NCI-H1930 (cell line): Measurements from ENCODE around the gene LATS1.

Source experiments
- DNase-seq, 2 experiments: peaks; one replicate each; lab custom pipeline; 2025; lab: John Stamatoyannopoulos, UW

The LATS1 gene

DNA sequence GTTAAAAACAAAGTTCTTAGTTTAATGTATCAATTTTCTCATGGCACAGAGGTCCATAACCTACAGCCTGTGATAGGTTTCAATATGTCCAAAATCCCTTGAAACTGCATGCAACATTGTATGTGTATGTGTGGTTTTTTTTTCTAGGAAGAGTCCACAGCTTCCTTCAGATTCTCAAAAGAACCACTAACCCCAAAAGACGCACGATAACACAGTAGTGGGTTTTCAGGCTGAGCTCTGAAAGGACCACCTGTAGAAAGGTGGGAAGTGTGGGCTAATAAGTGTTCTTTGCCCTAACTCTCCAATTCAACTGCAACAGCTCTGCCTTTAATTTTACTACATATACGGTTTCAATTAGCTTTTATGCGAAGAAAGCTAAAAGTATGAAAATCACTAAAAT, 57.9 kb downstream of the LATS1 start:
- no peak for DNase-seq

DNA sequence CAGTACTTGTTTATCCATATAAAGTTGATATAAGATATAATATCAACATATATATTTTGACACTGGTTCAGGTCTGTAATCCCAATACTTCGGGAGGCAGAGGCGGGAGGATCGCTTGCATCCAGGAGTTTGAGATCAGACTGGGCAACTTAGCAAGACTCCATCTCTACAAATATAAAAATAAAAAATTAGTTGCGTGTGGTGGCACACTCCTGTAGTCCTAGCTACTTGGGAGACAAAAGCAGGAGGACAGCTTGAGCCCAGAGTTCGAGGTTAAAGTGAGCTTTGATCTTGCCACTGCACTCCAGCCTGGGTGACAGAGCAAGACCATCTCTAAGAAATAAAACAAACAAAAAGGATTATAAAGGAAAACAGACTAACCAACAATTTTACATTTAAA, 60.5 kb downstream of the LATS1 start:
- no peak for DNase-seq

DNA sequence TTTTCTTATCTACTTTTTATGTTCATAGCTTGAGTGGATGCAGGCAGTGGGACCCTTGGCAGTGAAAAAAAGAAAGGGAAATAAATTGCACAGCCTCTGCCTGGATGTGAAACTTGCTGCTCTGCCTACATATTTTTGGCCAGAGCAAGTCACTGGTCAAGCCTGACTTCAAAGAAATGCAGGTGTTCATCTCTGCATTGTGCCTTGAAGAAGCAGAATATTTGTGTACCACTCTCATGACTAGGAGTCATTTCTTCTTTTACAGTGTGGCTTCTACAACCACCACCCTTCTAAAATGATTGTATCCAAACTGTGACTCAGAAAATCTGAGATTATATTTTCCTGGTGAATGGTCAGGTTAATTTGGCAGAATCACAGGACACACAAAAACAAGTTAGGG, 66.8 kb downstream of the LATS1 start:
- no peak for DNase-seq

DNA sequence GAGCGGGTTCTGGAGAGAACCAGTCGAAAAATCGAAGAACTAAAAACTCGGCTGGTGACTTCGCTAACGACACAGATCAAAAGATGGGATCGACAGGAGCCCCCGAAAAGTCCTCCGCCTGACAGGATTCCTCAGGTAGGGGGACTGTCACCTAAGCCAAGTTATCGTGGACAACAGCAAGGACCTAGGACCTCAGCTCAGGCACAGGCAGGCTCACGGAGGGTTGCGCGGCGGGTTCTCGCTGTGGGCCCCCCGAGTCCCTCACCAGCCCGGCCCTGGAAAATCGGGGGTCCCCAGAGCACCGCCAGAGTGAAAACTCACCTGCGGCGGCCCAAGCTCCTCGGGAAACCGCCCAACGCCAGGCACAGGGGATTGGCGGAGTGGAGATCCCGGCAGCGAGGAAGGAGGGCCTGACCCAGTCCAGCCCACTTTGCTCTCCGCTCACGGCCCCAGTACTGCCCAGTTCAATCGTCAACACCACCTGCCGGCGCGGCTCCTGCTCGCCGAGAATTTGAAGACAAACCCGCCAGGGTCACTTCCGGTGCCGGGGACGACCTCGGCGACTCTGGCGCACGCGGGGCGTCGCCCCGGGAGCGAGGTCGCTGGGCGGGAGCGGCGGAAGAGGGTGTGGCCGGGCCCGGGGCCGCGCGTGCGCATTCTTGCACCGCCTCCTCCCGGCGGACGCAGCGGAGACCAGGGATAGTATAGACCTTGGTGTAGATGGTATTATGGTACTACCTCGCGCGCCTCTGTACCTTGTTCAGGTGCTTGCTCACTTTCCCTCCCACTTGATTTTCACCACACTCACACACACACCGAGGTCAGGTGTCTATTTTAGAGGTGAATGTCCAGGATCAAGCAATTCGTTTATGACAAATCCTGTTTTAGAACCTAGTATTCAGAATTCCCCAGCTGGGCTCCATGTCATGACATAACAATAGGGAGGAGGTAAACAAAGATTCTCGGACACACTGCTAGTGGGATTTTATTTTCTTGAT, 69.5 kb downstream of the LATS1 start, which contains the start of gene KATNA1:
TSS of gene KATNA1 (minus strand) at position 567 of the 998 bp plus-strand sequence. CDS start 10,167 bp downstream, outside the sequence.
- DNase-seq = peak; percentile 72 to 81

DNA sequence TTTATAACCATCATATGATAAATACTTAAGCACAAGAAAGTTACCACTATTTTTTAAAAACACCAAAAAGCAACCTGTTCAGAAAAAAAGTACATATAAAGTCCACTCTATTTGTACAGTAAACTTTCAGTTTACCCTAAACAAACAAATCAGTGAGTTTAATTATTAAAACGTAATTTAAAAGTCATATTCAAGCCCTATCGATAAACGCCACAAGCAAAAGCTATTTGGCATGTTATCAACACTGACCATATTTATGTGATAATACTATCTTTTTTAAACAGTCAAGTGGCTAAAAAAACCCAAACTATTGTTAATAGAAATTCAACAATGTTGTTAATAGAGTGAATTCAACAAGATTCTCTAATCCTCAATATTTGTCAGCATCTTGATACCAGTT, 71.3 kb downstream of the LATS1 start:
- DNase-seq = no peak

DNA sequence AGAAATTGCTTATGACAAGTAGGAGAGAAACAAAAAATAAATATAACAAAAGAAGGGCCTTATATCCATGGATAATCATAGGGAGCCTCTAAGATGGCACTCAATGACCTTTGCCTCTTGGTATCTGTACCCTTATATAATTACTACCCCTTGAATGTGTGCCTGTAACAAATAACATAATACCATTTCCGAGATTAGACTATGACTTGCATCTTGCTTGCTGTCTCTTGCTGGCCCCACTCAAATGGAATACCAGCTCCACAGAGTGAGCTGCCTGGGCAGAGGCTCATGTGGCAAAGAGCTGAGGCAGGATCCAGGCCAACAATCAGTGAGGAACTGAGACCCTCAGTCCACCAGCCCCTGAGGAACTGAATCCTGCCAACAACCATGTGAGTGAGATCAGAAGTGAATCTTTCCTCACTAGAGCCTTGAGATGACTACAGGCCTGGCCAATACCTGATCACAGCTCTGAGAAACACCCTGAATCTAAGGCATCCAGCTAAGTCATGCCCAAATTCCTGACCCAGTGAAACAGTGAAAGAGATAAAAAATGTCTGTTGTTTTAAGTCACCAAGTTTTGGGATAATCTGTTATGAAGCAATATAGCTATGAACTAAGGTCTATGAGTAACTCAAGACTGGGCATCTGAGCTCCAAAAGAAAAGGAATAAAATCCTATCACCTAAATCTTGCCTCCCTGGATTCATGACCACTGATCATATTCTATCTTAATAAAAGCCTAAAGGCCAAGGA, 74.9 kb downstream of the LATS1 start:
- DNase-seq = no peak

DNA sequence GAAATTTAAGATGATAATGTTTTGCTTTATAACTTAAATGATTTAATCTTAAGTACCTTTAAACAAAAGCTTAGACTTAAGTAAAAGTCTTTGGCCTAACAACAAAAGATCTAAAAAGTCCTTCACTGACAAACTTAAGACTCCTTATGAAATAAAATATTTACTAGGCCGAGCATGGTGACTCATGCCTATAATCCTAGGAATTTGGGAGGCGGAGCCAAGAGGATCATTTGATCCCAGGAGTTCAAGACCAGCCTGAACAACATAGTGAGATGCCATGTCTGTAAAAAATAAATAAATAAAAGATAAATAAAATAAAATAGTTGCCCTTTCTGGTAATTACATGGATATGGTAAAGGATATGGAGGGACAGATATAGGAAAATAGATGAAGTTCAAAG, 81.8 kb downstream of the LATS1 start:
- DNase-seq = no peak

DNA sequence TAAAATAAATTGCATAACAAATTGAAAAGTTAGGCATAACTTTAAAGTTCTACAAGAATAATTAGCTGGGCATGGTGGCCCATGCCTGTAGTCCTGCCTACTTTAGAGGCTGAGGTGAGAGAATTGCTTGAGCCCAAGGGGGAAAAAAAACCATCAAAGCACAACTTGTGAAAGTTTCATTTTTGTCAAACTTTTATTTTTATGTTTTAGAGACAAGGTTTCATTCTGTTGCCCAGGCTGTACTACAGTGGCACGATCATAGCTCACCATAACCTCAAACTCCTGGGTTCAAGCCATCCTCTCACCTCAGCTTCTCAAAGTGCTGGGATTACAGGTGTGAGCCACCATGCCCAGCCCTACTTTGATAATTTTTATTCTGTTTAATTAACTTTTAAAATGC, 83.6 kb downstream of the LATS1 start:
- no peak for DNase-seq

DNA sequence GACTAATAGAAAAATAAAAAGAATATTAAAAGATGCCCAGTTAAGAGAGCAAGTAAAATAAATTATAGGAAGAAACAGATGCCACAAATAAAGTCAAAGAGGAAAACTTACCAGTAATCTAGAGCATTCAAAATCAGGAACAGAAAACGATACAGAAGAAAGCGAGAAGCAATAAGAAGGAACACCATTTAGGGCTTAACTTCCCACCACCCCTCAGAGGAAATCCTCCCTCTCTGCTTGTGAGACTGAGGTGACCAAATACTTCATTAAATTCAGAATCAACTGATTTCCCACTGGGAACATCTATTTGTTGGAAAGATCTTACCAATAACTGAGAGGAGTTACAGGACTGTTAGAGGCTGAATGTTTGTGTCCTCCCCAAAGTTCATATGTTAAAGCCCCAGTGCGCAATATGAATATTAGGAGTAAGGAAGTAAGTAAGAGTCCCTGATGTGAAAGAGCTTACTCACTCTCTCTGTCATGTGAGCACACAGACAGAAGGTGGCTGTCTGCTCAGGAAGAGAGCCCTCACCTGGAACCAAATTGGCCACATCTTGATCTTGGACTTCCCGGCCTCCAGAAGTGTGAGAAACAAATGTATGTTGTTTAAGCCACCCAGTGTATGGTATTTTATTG, 88.9 kb downstream of the LATS1 start:
- no peak for DNase-seq

DNA sequence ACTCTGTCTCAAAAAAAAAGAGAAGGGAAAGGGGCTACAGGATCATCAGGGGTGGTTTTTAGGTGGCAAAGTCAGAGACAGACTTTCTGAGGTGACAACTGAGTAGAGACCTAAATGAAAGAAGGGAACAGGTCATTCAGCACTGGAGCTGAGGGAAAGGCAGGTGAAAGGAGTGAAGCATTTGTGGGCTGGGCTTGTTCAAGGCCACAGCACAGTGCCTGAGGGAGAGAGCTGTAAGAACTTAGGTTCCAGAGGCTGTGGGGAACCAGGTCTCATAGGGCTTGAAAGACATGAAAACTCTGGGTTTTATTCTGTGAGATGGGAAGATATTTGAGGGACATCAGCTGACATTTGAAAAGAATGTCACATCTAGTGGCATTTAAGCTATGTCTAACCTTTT, 90.2 kb downstream of the LATS1 start:
- DNase-seq = no peak

DNA sequence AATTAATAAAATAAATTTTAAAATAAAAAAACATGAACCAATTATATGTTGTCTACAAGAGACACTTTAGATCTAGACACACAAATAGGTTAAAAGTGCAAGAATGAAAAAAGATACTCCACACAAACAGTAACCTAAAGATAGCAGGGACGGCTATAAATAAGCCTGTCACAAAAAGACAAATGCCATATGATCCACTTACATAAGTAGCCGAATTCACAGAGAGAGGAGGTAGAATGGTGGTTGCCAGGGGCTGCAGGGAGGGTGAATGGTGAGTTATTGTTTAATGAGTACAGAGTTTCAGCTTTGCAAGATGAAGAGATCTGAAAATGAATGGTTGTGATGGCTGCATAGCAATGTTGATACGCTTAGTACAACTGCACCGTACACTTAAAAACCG, 102.1 kb downstream of the LATS1 start:
- DNase-seq = no peak

DNA sequence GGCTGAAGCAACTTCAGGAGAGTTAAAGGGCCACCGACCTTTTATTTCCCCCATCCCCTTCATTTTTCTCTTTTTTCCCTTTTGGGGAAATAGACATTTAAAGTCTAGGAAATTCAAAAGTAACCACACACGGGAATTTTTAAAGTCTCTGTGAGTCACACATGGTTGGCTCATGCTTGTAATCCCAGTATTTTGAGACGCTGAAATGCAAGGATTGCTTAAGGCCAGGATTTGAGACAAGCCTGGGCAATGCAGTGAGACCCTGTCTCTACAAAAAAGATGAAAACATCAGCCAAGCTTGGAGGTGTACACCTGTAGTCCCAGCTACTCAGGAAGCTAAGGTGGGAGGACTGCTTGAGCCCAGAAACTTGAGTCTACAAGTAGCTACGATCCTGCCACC, 103.6 kb downstream of the LATS1 start:
- DNase-seq = no peak

DNA sequence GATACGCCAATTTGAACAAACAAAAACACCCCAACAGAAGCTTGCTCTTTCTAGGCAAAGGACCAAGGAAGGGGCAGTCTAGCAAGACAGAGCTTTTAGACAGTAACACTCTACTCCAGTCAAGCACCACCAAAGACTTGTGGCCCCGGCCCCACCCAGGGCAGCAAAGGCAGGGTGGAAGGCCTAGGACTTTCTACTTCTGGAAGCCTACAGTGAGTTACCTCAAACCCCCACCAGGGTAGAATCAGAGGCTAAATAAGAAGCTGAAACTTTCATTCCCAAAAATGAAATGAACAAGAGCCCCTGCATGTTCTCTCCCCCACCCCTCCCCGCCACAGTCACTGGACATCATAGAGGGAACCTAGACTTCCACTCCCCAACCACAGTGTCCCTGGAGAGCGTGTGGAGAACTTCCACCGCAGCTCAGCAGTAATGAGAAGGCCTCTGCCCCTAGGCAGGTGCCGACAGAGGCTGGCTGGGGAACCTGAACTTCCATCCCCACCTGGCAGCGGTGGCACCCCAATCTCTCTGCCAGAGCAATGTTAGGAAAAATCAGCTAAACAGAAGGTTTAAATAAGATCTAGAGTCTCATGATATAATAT, 109.4 kb downstream of the LATS1 start:
- DNase-seq = no peak
